Activated T-cell treated with anti-CD3 and anti-CD28 coated beads for 4 hours (primary cell): ENCODE results near the gene PNPT1.
"Not testable (repeated sequence)": the region's sequence is repeated elsewhere in the genome, so short reads cannot be mapped to it uniquely, and the experiment has no call there.

Experiments
- DNase-seq: peaks from one replicate; pipeline ENCODE4 v3.0.0-alpha.2; 2020

PNPT1 gene

GRCh38 chr2:55653255-55653654 is 40.4 kb downstream of the PNPT1 start:
- no peak for DNase-seq

- no peak for DNase-seq
These were observed 44.4 kb downstream of the PNPT1 start for GRCh38 chr2:55649211-55649610.

GRCh38 chr2:55636831-55637230 is 56.8 kb downstream of the PNPT1 start:
- no peak for DNase-seq

DNA sequence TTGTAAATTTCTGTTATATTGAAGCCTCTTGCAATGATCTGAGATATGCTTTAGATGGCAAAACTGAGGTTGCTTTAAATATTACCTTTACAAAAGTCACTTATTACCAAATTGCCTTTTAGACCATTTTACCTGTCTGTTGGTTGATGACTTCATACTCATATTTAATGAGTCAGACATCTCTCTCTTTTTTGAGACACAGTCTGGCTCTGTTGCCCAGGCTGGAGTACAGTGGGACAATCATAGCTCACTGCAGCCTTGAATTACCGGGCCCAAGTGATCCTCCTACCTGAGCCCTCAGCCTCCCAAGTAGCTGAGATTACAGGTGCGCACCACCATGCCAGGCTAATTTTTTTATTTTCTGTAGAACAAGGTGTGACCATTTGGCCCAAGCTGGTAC is 64.7 kb downstream of the PNPT1 start:
- DNase-seq, result no peak

DNA sequence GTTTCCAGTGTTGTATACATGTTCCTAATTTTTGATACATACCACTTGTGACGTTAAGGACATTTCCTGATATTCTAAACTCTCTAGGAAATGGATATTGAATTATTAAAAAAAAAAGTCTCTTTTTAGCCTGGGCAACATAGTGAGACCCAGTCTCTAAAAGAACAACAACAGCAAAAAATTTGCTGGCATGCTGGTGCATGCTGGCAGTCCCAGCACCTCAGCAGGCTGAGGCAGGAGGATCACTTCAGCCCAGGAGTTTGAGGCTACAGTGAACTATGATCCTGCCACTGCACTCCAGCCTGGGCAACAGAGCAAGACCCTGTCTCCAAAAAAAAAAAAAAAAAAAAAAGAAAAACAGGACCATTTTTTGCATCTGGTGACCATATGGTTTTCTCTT is 65.7 kb downstream of the PNPT1 start:
- no peak for DNase-seq

DNA sequence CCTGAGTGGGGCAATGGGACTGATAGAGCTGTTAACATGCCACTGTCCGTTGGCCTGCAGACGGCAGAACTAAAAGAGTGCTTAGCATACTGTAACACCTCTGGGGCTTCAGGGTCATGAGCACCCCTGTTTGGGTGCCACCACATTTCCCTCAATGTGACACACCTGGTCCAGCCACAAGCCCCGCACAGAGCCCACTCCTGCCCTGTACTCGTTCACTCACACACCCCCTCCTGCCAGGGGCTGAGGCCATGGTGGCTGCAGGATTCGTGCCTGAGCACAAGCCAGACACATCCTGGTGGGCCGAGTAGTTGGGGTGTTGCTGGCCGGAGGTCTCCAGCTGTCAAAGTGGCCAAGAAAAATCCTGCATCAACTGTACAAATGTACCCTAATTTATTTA is 71.8 kb downstream of the PNPT1 start:
- DNase-seq, result no peak

- no peak for DNase-seq
These were observed 73.4 kb downstream of the PNPT1 start for GRCh38 chr2:55620123-55620779.

DNA sequence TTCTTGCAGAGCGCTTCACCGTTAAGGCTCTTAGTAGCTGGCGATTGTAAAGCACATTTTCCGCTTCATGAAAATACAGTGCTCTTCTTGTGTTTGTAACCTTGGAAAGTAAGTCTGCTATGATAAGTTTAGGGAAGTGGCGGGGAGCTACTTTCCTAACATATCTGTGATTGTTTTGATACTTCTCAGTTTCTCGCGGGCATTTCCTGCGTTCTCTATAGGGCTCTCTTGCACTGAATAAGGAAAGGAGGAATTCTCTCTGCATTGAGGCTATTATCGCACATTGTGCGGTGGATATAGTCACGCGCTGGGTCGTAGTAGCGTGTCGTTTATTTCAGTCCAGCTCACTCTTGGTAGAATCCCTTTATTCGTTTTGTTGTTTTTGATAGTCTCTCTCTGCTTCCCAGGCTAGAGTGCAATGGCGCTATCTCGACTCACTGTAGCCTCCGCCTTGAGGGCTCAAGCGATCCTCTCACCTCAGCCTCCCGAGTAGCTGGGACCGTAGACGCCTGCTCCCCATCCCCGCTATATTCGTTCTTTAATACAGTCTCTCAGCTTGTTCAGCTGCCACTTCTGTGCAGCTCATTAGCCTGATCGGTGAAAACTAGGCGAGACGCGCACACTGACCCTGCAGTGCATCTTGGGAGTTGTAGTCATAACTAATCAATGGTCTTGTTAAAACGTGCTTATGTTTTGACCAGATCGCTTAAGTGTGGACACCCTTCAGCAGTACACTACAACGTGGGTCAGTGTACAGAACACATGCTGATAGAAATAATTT is 75.2 kb downstream of the PNPT1 start:
- DNase-seq, result peak; percentile 29

- DNase-seq, result no peak
These were observed 75.7 kb downstream of the PNPT1 start for GRCh38 chr2:55618025-55618274.

GRCh38 chr2:55617175-55618024 is 76.2 kb downstream of the PNPT1 start, which contains the start of gene PPP4R3B:
Gene PPP4R3B (minus strand): TSS chr2:55617622. CDS start chr2:55617285, 337 bp downstream.
- DNase-seq, result peak; percentile 95

DNA sequence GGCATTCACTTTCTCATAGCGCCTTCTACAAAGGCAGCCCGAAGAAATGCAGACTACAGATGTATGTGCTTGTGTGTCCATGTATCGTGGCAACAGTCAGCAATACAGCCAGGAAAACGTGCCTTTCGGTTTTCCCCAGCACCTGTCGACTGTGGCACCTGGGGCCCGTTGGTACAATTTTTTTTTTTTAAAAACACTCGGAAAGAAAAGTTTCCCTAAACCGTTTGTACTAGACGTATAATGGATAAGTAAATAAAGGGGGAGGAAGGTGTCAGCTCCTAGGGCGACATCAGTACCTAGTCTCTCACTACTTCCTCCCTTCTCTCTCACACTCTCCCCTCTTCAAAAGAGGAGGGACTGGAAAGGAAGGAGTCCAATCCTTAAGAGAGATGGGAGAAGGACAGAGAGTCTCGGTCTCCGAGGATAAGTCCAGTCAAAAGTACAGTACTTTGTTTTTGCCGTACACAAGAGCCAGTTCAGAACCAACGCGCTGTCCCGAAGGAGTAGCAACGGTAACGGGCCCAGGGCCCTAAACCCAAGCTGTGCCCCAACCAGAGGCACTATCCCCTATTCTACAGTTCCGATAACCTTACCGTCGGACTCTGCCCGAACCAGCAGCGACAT is 77.0 kb downstream of the PNPT1 start:
- peak; percentile 11 for DNase-seq

DNA sequence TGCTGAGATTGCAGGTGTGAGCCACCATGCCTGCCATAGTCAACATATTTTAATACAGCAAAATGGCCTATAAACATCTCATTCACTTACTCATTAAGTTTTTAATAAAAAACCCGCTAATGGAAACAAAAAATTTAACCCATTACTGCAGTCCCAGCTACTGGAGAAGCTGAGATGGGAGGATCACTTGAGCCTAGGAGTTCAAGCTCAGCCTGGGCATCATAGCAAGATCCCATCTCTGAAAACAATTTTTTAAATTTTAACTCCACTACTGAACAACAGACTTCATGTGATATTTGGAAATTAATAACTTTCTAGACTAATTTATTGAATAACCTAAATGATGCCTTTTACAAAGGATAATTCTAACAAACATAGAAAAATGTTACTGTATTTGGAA is 81.6 kb downstream of the PNPT1 start:
- DNase-seq, result no peak

DNA sequence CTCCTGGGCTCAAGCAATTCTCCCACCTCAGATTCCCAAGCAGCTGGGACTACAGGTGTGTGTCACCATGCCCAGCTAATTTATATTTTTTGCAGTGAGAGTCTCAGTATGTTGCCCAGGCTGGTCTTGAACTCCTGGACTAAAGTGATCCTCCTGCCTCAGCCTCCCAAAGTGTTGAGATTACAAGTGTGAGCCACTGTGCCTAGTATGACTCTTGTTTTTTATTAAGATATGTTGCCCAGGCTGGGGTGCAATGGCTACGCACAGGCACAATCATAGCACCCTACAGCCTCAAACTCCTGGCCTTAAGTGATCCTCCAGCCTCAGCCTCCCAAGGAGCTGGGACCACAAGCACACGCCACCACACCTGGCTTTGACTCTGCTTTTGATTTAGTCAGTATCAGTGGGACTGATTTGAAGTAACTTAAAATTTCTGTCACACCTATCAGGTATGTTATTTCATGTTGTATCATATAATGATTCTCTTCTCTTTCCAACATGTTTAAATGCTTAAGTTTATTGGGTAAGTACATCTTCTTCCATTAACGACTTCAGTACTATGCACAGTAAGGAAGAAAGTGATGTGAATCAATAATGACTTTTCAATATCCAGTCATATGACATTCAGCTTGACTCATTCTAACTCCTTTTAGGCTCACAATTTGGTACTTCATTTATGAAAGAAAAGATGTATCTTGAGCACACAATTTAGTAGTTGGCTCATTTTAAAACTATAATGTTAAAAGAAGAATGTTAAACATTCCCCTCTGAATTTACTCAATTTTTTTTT is 82.5 kb downstream of the PNPT1 start:
- no peak for DNase-seq

GRCh38 chr2:55609938-55610578 is 83.6 kb downstream of the PNPT1 start:
- no peak for DNase-seq

- DNase-seq, result no peak
These were observed 84.3 kb downstream of the PNPT1 start for GRCh38 chr2:55609193-55609794.

GRCh38 chr2:55607717-55608116 is 85.9 kb downstream of the PNPT1 start:
- DNase-seq, result no peak

DNA sequence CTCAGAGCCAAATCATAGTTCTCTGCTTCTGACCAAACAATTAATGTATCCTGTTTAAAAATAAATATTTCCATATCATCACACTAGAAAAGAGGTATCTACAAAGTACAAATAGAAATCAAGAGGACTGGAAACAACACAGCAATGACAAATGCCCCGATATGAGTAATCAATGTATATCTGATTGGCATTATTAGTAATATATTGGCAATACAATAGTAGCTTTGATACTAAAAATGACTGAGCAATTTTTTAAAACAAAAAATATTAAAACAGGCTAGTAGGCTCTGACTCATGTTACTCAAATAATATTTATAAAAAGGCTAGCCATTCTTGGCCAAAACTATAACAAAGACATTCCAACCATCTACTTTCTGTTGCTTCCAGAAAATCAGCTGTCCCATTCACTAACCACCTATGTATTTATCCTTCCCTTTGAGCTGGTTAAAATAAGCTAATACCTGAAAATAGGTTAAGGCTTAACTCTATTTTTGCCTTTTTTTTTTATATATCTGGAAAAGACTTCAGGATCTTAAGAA is 89.5 kb downstream of the PNPT1 start:
- DNase-seq, result no peak

GRCh38 chr2:55601849-55602248 is 91.8 kb downstream of the PNPT1 start:
- no peak for DNase-seq

DNA sequence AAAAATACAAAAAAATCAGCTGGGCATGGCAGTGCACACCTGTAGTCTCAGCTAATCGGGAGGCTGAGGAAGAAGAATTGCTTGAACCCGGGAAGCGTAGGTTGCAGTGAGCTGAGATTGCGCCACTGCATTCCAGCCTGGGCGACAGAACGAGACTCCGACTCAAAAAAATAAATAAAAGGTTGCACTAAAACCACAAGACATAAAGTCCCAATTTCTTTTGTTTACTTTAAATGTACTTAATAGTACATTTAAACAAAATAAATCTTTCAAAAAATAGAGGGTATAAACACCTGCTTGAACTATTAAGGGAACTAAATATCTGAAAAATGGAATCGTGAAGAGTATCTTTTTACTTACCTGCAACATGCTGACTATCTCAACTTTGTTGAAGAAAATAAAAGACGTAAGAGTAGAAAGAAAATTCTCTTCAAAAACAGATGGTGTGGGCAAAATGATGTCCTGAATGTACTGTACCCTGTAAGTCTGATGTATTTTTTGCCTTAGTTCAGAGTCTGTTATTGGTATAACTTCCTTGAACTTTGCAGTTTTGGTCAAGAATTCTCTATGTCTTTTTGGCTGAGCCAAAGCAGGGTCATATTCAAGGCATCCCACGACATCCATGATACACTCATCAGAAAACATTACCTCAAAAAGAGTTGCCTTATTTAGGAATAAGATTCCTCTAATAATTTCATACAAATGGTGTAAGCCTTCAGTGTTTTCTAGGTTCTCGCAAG is 95.4 kb downstream of the PNPT1 start:
- no peak for DNase-seq

GRCh38 chr2:55596795-55597194 is 96.8 kb downstream of the PNPT1 start:
- not testable (repeated sequence) for DNase-seq

- DNase-seq, result no peak
These were observed 98.1 kb downstream of the PNPT1 start for GRCh38 chr2:55595536-55595935.
